ENCODE results near the gene RHNO1.

GRCh38 chr12:2877047-2877952, at the start of gene RHNO1, which contains the start of gene FOXM1:
- no peak for TF ChIP-seq CTCF (IDR thresholded peaks at IDR 0.05; ENCODE audit: borderline replicate concordance, extremely low read depth, low read length, poor library complexity, severe bottlenecking)
- no peak for TF ChIP-seq EZH2 (IDR thresholded peaks at IDR 0.05; ENCODE audit: borderline replicate concordance, low read depth, low read length, severe bottlenecking)
